ENCODE measurements around the gene CPNE4.
A peak's percentile ranks its signal among the peaks of the same experiment; 100 is the strongest.

Gene CPNE4

DNA sequence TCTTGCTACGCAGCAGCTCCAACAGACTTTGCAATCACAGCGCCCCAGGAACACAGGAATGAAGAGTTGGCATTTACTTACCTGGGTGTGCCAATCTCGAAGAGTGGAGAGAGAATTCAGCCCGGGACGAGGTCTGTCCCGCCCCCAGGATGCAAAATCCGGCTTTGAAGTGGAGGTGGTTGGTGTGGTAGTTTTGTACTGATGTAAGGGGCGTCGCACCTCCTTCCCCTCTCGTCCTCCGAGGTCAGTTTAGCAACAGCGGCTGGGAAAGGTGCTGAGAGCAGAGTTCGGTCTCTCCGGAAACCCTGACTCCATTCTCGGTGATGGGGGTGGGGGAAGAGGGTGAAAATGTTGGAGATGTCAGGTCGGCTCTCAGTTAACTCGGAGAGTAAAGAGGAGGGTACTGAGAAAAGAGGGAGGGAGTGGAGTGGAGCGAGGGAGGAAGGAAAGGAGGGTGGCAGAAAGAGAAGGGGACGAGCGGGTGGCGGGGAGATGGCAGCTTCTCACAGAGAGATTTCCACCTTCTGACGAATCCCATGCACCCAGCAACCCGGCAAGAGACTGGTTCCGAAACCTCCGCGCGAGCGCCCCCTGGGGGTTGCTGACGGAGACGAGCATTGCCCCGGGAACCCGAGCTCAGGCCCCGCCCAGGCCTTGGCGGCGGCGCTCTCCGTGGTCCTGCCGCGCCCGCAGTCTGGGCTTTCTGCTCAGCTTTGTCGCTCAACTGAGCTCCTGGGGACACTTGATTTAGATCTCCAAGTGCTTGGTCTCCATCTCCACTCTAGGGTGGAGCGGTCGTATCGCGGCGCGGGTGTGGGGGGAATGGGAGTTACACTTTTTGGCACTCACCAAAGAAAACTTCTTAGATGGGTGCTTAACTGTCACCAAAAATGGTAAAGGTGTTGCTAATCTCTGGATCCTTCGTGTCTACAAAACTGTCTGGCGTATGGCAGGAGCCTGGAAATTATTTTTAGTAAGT lies at the start of gene CPNE4:
CPNE4 (minus strand) TSS at position 529 of the 979 bp plus-strand sequence.
- Mint-ChIP-seq H3K4me1 (peaks cover 18% of the 10 kb centered on the region), H3K27me3 (ENCODE audit: low read depth, poor library complexity) (peaks cover 41% of the 10 kb centered on the region), H3K27ac (no peak within 1 kb of the TSS), H3K36me3 (ENCODE audit: low read depth) (no peaks in the 10 kb centered on the region), H3K9me3 (no peaks in the 10 kb centered on the region), H3K4me3 (peak within 1 kb of the TSS; percentile 86)
- TF ChIP-seq, protein P1, sequence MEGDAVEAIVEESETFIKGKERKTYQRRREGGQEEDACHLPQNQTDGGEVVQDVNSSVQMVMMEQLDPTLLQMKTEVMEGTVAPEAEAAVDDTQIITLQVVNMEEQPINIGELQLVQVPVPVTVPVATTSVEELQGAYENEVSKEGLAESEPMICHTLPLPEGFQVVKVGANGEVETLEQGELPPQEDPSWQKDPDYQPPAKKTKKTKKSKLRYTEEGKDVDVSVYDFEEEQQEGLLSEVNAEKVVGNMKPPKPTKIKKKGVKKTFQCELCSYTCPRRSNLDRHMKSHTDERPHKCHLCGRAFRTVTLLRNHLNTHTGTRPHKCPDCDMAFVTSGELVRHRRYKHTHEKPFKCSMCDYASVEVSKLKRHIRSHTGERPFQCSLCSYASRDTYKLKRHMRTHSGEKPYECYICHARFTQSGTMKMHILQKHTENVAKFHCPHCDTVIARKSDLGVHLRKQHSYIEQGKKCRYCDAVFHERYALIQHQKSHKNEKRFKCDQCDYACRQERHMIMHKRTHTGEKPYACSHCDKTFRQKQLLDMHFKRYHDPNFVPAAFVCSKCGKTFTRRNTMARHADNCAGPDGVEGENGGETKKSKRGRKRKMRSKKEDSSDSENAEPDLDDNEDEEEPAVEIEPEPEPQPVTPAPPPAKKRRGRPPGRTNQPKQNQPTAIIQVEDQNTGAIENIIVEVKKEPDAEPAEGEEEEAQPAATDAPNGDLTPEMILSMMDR (IDR thresholded peaks at IDR 0.05) = peak; percentile 86
- DNase-seq = peak; percentile 99

DNA sequence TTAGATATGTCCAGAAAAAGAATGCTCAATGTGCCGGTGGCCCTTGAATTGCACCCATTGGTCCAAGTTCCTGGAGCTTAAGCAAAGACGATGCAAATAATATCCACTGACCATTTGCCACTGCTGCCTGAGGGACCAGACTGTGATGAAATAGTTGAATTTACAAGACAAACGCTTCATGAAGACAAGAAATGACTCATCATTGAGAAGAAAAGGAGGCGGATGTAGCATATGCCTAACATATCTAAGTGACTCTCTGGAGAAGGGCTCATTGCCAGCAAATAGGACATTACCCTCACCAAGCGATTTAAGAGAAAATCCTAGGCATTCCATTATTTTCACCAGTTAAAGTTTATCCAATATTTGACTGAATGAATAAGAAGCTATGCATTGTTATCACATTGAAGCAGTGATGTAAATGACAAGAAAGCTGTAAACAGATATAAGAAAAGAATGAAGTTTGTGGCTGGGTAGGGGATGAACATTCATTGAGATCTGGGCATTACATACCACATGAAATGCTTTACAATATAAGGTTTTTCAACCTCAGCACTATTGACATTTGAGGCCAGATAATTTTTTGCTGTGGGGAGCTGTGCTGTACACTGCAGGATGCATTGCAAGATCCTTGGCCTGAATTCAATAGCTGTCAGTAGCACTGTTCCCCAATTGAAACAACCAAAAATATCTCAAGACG lies 48.9 kb upstream of the CPNE4 start:
- TF ChIP-seq, protein P1 (IDR thresholded peaks at IDR 0.05) = no peak
- no peak for DNase-seq
- Mint-ChIP-seq H3K36me3 (ENCODE audit: low read depth) (no peaks in the 10 kb centered on the region), H3K9me3 (no peaks in the 10 kb centered on the region), H3K27ac (no peak overlapping the region), H3K4me1 (no peaks in the 10 kb centered on the region), H3K4me3 (no peak overlapping the region), H3K27me3 (ENCODE audit: low read depth, poor library complexity) (peaks cover 3% of the 10 kb centered on the region)

DNA sequence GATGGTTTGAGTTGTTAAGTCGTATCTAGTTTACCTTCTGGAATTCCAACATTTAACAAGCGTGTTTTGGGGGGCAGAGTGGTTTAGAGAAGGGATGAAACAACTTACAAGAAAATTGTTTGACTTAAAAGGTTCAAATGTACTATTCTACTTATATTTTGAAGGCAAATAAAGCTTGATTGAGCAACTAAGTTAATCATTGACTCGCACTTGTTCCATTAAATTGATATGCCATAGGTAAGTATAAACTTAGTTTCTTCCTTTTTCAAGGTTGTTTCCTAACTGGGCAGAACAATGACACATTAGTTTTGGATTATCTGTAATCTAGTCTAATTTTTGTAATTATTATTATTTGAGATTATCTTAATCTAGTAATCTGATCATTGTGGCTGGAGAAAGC lies 48.3 kb upstream of the CPNE4 start:
- no peak overlapping the region for H3K27ac Mint-ChIP-seq
- no peaks in the 10 kb centered on the region for H3K4me1 Mint-ChIP-seq
- H3K27me3 Mint-ChIP-seq (ENCODE audit: low read depth, poor library complexity) = peaks cover 3% of the 10 kb centered on the region
- no peaks in the 10 kb centered on the region for H3K36me3 Mint-ChIP-seq (ENCODE audit: low read depth)
- DNase-seq = no peak
- no peaks in the 10 kb centered on the region for H3K9me3 Mint-ChIP-seq
- TF ChIP-seq, protein P1 (IDR thresholded peaks at IDR 0.05) = no peak
- H3K4me3 Mint-ChIP-seq = no peak overlapping the region

DNA sequence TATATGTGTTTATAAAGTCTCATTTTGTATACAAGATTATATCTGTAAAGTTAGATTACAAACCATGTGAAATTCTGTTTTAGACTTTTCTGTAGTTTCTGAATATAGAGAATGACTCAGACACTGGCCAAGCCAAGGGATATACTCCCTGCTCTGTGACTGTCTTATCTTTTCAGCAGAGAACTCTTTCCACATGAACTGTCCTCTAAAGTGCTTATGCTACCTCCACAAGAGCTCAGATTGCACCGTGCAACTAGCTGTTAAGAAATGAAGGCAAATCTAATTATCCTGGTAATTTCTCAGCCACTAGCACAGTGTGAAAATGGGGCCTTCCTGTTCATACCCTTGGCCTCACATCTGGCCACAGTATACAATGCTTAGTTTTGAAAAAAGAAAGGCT lies 44.3 kb upstream of the CPNE4 start:
- DNase-seq = no peak
- Mint-ChIP-seq H3K9me3 (no peaks in the 10 kb centered on the region), H3K4me3 (no peak overlapping the region), H3K27ac (no peak overlapping the region), H3K27me3 (ENCODE audit: low read depth, poor library complexity) (no peaks in the 10 kb centered on the region), H3K36me3 (ENCODE audit: low read depth) (no peaks in the 10 kb centered on the region), H3K4me1 (no peaks in the 10 kb centered on the region)
- TF ChIP-seq, protein P1 (IDR thresholded peaks at IDR 0.05) = no peak

DNA sequence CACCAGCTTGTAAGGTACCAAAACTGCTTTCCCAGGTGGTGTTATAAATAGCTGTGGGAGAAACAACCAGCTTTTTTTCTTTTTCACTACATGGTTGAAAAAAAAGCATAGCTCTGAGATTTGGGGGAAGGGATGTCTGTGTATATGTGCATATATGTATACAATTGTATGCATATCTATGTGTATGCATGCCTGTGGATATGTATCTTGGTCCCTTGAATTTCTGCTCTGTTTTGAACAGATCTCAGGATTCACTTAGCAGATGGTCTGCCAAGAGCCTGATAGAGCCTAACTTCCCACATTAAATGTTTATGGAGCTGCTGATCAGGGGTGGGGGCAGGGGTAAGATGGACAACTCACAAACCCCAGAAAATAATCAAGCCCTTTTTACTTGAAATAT lies 39.0 kb upstream of the CPNE4 start:
- no peak for DNase-seq
- TF ChIP-seq, protein P1 (IDR thresholded peaks at IDR 0.05) = no peak
- Mint-ChIP-seq H3K36me3 (ENCODE audit: low read depth) (no peaks in the 10 kb centered on the region), H3K27ac (no peak overlapping the region), H3K4me1 (peaks cover 17% of the 10 kb centered on the region), H3K27me3 (ENCODE audit: low read depth, poor library complexity) (peaks cover 7% of the 10 kb centered on the region), H3K4me3 (no peak overlapping the region), H3K9me3 (no peaks in the 10 kb centered on the region)
